OCI-LY1 (cell line): ENCODE results near the gene DNAH9.

Experiments
- H2AFZ ChIP-seq: fragments of 200-600 bp; sonication (generic), shearing (Covaris generic); 2 replicates; pipeline ENCODE4 v1.6.0; 2014; ENCODE audit warnings: antibody characterized with exemption, mild to moderate bottlenecking, low read length
- H3F3A ChIP-seq: fragments of 200-600 bp; sonication (generic), shearing (Covaris generic); 2 replicates; pipeline ENCODE4 v1.6.0; 2014; ENCODE audit warnings: mild to moderate bottlenecking, antibody characterized with exemption, low read length, moderate library complexity; ENCODE audit not compliant: insufficient read depth
- H3K27ac ChIP-seq: fragments of 200-600 bp; sonication (generic); 2 replicates; pipeline ENCODE4 v1.5.1; 2014; ENCODE audit warnings: low read length, mixed run types, mild to moderate bottlenecking, low read depth; ENCODE audit not compliant: poor library complexity, severe bottlenecking
- H3K27me3 ChIP-seq: fragments of 200-600 bp; sonication (generic); 2 replicates; pipeline ENCODE4 v1.6.0; 2014; ENCODE audit warnings: antibody characterized with exemption, mild to moderate bottlenecking, low read length, moderate library complexity; ENCODE audit not compliant: insufficient read depth
- H3K36me3 ChIP-seq: fragments of 200-600 bp; sonication (generic); 2 replicates; pipeline ENCODE4 v1.6.1; 2014; ENCODE audit warnings: mild to moderate bottlenecking, antibody characterized with exemption, low read length, moderate library complexity, mixed read lengths; ENCODE audit not compliant: insufficient read depth
- H3K4me1 ChIP-seq: fragments of 200-600 bp; sonication (generic); 2 replicates; pipeline ENCODE4 v1.5.1; 2014; ENCODE audit warnings: mild to moderate bottlenecking, low read length, moderate library complexity; ENCODE audit not compliant: insufficient read depth, severe bottlenecking
- H3K4me2 ChIP-seq: fragments of 200-600 bp; sonication (generic), shearing (Covaris generic); 2 replicates; pipeline ENCODE4 v1.6.1; 2014; ENCODE audit warnings: low read length
- H3K4me3 ChIP-seq: fragments of 200-600 bp; sonication (generic); 2 replicates; pipeline ENCODE4 v1.5.1; 2014; ENCODE audit warnings: low read length, low read depth, mild to moderate bottlenecking, mixed read lengths; ENCODE audit not compliant: poor library complexity, severe bottlenecking
- H3K79me2 ChIP-seq: fragments of 200-600 bp; shearing (Covaris generic); 2 replicates; pipeline ENCODE4 v1.6.1; 2016; ENCODE audit warnings: mixed run types, low read length, mixed read lengths; ENCODE audit not compliant: insufficient read depth
- H3K9ac ChIP-seq: fragments of 200-600 bp; sonication (generic), shearing (Covaris generic); 2 replicates; pipeline ENCODE4 v1.6.1; 2014; ENCODE audit warnings: mild to moderate bottlenecking, low read length, mixed read lengths
- H3K9me2 ChIP-seq: fragments of 200-600 bp; sonication (generic), shearing (Covaris generic); 2 replicates; pipeline ENCODE4 v1.6.1; 2014; ENCODE audit warnings: low read depth, mild to moderate bottlenecking, low read length, mixed read lengths
- H3K9me3 ChIP-seq: fragments of 200-600 bp; shearing (Covaris generic); 2 replicates; pipeline ENCODE4 v1.6.1; 2014; ENCODE audit warnings: low read length, mixed read lengths
- H4K20me1 ChIP-seq: fragments of 200-600 bp; sonication (generic), shearing (Covaris generic); 2 replicates; pipeline ENCODE4 v1.6.0; 2016; ENCODE audit warnings: mild to moderate bottlenecking, low read length; ENCODE audit not compliant: insufficient read depth
- EZH2 ChIP-seq: fragments of 200-600 bp; sonication (generic), shearing (Covaris generic); IDR thresholded peaks from 2 replicates; pipeline ENCODE4 v1.8.0; 2017; ENCODE audit warnings: borderline replicate concordance, mixed run types, mild to moderate bottlenecking, antibody characterized with exemption, low read length, moderate library complexity, mixed read lengths
- TF ChIP-seq, protein P1 (sequence below): fragments of 200-600 bp; sonication (generic), shearing (Covaris generic); IDR thresholded peaks from 2 replicates; pipeline ENCODE4 v1.5.1; 2017; ENCODE audit warnings: mild to moderate bottlenecking, antibody characterized with exemption, low read length, moderate library complexity, mixed read lengths

DNAH9 gene

GRCh38 chr17:11707586-11707985 lies 109.3 kb downstream of the DNAH9 start:
- Histone ChIP-seq H3K4me1 (no peaks in the 10 kb centered on the region), H3K79me2 (no peaks in the 10 kb centered on the region), H3K4me2 (no peak overlapping the region), H3K9me3 (no peaks in the 10 kb centered on the region), H3K9me2 (no peaks in the 10 kb centered on the region), H3K9ac (no peak overlapping the region), H3K27ac (no peak overlapping the region), H2AFZ (no peak overlapping the region), H3F3A (no peaks in the 10 kb centered on the region), H4K20me1 (no peaks in the 10 kb centered on the region), H3K4me3 (no peak overlapping the region), H3K27me3 (no peaks in the 10 kb centered on the region; the same call in 1 of the 2 replicates), H3K36me3 (no peaks in the 10 kb centered on the region)
- TF ChIP-seq, protein P1, sequence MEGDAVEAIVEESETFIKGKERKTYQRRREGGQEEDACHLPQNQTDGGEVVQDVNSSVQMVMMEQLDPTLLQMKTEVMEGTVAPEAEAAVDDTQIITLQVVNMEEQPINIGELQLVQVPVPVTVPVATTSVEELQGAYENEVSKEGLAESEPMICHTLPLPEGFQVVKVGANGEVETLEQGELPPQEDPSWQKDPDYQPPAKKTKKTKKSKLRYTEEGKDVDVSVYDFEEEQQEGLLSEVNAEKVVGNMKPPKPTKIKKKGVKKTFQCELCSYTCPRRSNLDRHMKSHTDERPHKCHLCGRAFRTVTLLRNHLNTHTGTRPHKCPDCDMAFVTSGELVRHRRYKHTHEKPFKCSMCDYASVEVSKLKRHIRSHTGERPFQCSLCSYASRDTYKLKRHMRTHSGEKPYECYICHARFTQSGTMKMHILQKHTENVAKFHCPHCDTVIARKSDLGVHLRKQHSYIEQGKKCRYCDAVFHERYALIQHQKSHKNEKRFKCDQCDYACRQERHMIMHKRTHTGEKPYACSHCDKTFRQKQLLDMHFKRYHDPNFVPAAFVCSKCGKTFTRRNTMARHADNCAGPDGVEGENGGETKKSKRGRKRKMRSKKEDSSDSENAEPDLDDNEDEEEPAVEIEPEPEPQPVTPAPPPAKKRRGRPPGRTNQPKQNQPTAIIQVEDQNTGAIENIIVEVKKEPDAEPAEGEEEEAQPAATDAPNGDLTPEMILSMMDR, result no peak
- TF ChIP-seq EZH2, result no peak

GRCh38 chr17:11712456-11712855 lies 114.2 kb downstream of the DNAH9 start:
- Histone ChIP-seq H3K79me2 (no peaks in the 10 kb centered on the region), H3K27ac (no peak overlapping the region), H3K9me2 (no peaks in the 10 kb centered on the region), H3K9ac (no peak overlapping the region), H3K27me3 (no peaks in the 10 kb centered on the region; the same call in 1 of the 2 replicates), H2AFZ (no peak overlapping the region), H3K9me3 (no peaks in the 10 kb centered on the region), H3F3A (no peaks in the 10 kb centered on the region), H3K4me1 (no peaks in the 10 kb centered on the region), H3K36me3 (no peaks in the 10 kb centered on the region), H3K4me3 (no peak overlapping the region), H4K20me1 (no peaks in the 10 kb centered on the region), H3K4me2 (no peak overlapping the region)
- no peak for TF ChIP-seq EZH2
- TF ChIP-seq, protein P1, result no peak

- no peak overlapping the region for H3K9ac ChIP-seq
- H3K36me3 ChIP-seq, result no peaks in the 10 kb centered on the region
- no peaks in the 10 kb centered on the region for H3K79me2 ChIP-seq
- H3F3A ChIP-seq, result no peaks in the 10 kb centered on the region
- no peaks in the 10 kb centered on the region for H4K20me1 ChIP-seq
- H3K9me2 ChIP-seq, result no peaks in the 10 kb centered on the region
- H3K4me3 ChIP-seq, result no peak overlapping the region
- H2AFZ ChIP-seq, result no peak overlapping the region
- H3K4me2 ChIP-seq, result no peak overlapping the region
- H3K4me1 ChIP-seq, result no peaks in the 10 kb centered on the region
- H3K27me3 ChIP-seq, result no peaks in the 10 kb centered on the region
- no peak overlapping the region for H3K27ac ChIP-seq
- no peak for TF ChIP-seq EZH2
- TF ChIP-seq, protein P1, result no peak
- H3K9me3 ChIP-seq, result no peaks in the 10 kb centered on the region
Observed at GRCh38 chr17:11719203-11719602, 120.9 kb downstream of the DNAH9 start.
